MM.1S (cell line): ENCODE measurements around the gene CH25H.
A peak's percentile ranks its signal among the peaks of the same experiment; 100 is the strongest.
"Not testable (repeated sequence)": the region's sequence is repeated elsewhere in the genome, so short reads cannot be mapped to it uniquely, and the experiment has no call there.

ENCODE experiments used
- DNase-seq: peaks from one replicate; pipeline ENCODE4 v3.0.0-alpha.2; 2015
- H2AFZ ChIP-seq: fragments of 300-600 bp; sonication (generic); 2 replicates; pipeline ENCODE4 v1.6.0; 2016; ENCODE audit warnings: antibody characterized with exemption, low read length
- H3F3A ChIP-seq: fragments of 300-600 bp; sonication (generic); 2 replicates; pipeline ENCODE4 v1.6.1; 2016; ENCODE audit warnings: mild to moderate bottlenecking, antibody characterized with exemption, low read length, moderate library complexity, mixed read lengths; ENCODE audit not compliant: insufficient read depth
- H3K27ac ChIP-seq: fragments of 300-600 bp; sonication (generic); 2 replicates; pipeline ENCODE4 v1.5.1; 2016; ENCODE audit warnings: mild to moderate bottlenecking, low read length
- H3K27me3 ChIP-seq: fragments of 300-600 bp; sonication (generic); replicated peaks from 2 replicates; pipeline ENCODE4 v1.6.0; 2016; ENCODE audit warnings: low read length; ENCODE audit not compliant: insufficient read depth
- H3K36me3 ChIP-seq: fragments of 300-600 bp; sonication (generic); replicated peaks from 2 replicates; pipeline ENCODE4 v1.6.1; 2016; ENCODE audit warnings: mild to moderate bottlenecking, low read length, mixed read lengths; ENCODE audit not compliant: insufficient read depth
- H3K4me1 ChIP-seq: fragments of 300-600 bp; sonication (generic); 2 replicates; pipeline ENCODE4 v1.6.1; 2016; ENCODE audit warnings: low read length, mixed read lengths
- H3K4me2 ChIP-seq: fragments of 300-600 bp; sonication (generic); 2 replicates; pipeline ENCODE4 v1.6.0; 2016; ENCODE audit warnings: low read depth, low read length
- H3K4me3 ChIP-seq: fragments of 300-600 bp; sonication (generic); 2 replicates; pipeline ENCODE4 v1.5.1; 2016; ENCODE audit warnings: low read length, mixed read lengths
- H3K79me2 ChIP-seq: fragments of 300-600 bp; sonication (generic); 2 replicates; pipeline ENCODE4 v1.6.1; 2016; ENCODE audit warnings: mixed run types, low read length, mixed read lengths
- H3K9ac ChIP-seq: fragments of 300-600 bp; sonication (generic); 2 replicates; pipeline ENCODE4 v1.6.1; 2016; ENCODE audit warnings: low read length, mixed read lengths
- H3K9me2 ChIP-seq: fragments of 300-600 bp; sonication (generic); replicated peaks from 2 replicates; pipeline ENCODE4 v1.6.1; 2016; ENCODE audit warnings: mild to moderate bottlenecking, low read length, mixed read lengths; ENCODE audit not compliant: insufficient read depth
- H3K9me3 ChIP-seq: fragments of 300-600 bp; sonication (generic); replicated peaks from 2 replicates; pipeline ENCODE4 v1.6.1; 2016; ENCODE audit warnings: mild to moderate bottlenecking, low read length, mixed read lengths; ENCODE audit not compliant: insufficient read depth
- H4K20me1 ChIP-seq: fragments of 300-600 bp; sonication (generic); 2 replicates; pipeline ENCODE4 v1.6.1; 2016; ENCODE audit warnings: mild to moderate bottlenecking, low read length, moderate library complexity, mixed read lengths; ENCODE audit not compliant: insufficient read depth
- CTCF ChIP-seq: fragments of 300-600 bp; sonication (generic); IDR thresholded peaks from 2 replicates; pipeline ENCODE4 v1.5.1; 2016; ENCODE audit warnings: antibody characterized with exemption, low read length, mixed read lengths
- EZH2 ChIP-seq: fragments of 300-600 bp; sonication (generic); optimal IDR thresholded peaks from 2 replicates; pipeline ENCODE3; 2017; ENCODE audit warnings: low read depth, mild to moderate bottlenecking, antibody characterized with exemption, low read length, mixed read lengths
- EZH2phosphoT487 ChIP-seq: fragments of 300-600 bp; sonication (generic); IDR thresholded peaks from 2 replicates; pipeline ENCODE4 v1.6.1; 2018; ENCODE audit warnings: antibody characterized with exemption, low read length

CH25H gene, protein sequence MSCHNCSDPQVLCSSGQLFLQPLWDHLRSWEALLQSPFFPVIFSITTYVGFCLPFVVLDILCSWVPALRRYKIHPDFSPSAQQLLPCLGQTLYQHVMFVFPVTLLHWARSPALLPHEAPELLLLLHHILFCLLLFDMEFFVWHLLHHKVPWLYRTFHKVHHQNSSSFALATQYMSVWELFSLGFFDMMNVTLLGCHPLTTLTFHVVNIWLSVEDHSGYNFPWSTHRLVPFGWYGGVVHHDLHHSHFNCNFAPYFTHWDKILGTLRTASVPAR

GRCh38 chr10:89207181-89207800, at the start of gene CH25H:
TSS of gene CH25H (minus strand) at chr10:89207317. CDS start at chr10:89207292, 25 bp downstream.
- H3K9me2 ChIP-seq: no peaks in the 10 kb centered on the region
- H3K4me3 ChIP-seq: peak within 1 kb of the TSS; percentile 34
- no peak for TF ChIP-seq EZH2phosphoT487
- no peak for TF ChIP-seq CTCF
- no peak for TF ChIP-seq EZH2
- H3K4me2 ChIP-seq: peak within 1 kb of the TSS; percentile 63
- H4K20me1 ChIP-seq: no peaks in the 10 kb centered on the region
- H3K9ac ChIP-seq: no peak within 1 kb of the TSS
- H3K36me3 ChIP-seq: no peaks in the 10 kb centered on the region
- peak; percentile 7 for DNase-seq
- no peak within 1 kb of the TSS for H3K27ac ChIP-seq
- H2AFZ ChIP-seq: 0 out of 2 replicates have a peak within 1 kb of the TSS, but pooled peaks have one; percentile 19
- no peaks in the 10 kb centered on the region for H3F3A ChIP-seq
- no peaks in the 10 kb centered on the region for H3K79me2 ChIP-seq
- no peaks in the 10 kb centered on the region for H3K9me3 ChIP-seq
- H3K4me1 ChIP-seq: no peaks in the 10 kb centered on the region
- peaks cover 12% of the 10 kb centered on the region for H3K27me3 ChIP-seq

DNA sequence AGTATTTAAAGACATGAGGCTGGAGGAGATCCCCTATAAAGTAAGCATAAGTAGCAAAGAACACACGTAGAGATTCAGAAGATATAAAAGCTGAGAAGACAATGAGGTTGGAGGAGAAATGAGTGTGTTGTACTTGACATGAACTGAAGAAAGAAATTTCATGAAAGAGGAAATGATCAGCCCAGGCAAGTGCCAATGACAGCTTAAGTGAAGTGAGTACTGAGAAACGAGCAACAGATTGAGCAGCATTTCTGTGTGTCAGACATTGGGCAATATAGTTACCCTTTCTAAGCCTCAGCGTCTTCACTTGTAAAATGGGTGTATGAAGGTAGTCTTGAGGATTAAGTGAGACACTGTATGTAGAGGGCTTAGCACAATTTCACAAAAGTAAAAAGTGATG, 49.2 kb upstream of the CH25H start:
- H2AFZ ChIP-seq: no peak overlapping the region
- no peak overlapping the region for H3K4me3 ChIP-seq
- TF ChIP-seq EZH2phosphoT487 (no peak), EZH2 (no peak), CTCF (no peak)
- H4K20me1 ChIP-seq: no peaks in the 10 kb centered on the region
- H3K9me3 ChIP-seq: no peaks in the 10 kb centered on the region
- no peaks in the 10 kb centered on the region for H3F3A ChIP-seq
- H3K4me1 ChIP-seq: peaks cover 4% of the 10 kb centered on the region; the same call in 1 of the 2 replicates
- H3K9me2 ChIP-seq: no peaks in the 10 kb centered on the region
- H3K4me2 ChIP-seq: no peak overlapping the region
- DNase-seq: no peak
- no peaks in the 10 kb centered on the region for H3K27me3 ChIP-seq
- H3K27ac ChIP-seq: no peak overlapping the region
- H3K9ac ChIP-seq: no peak overlapping the region
- H3K36me3 ChIP-seq: no peaks in the 10 kb centered on the region
- H3K79me2 ChIP-seq: no peaks in the 10 kb centered on the region

DNA sequence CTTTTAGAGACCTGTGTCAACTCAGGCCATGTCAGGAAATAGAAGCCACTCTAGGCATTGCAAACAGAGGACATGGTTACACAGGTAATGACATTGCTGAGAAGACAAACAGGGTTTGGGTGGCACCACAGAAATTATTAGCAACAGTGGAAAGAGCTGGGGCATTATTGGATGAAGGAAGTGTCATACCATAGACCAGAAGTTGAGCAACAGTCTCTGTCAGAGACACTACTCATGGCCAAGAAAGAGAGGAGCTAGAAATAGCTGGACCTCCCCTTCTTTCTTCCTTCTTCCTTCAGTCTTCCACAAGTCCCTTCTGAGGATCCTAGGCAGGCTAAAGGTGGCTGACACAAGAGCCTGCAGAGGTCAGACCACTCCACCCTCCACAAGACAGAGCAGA, 48.7 kb upstream of the CH25H start:
- peaks cover 8% of the 10 kb centered on the region; the same call in 1 of the 2 replicates for H3K4me1 ChIP-seq
- no peaks in the 10 kb centered on the region for H3K36me3 ChIP-seq
- no peaks in the 10 kb centered on the region for H3K9me3 ChIP-seq
- H3K27ac ChIP-seq: no peak overlapping the region
- no peaks in the 10 kb centered on the region for H4K20me1 ChIP-seq
- no peaks in the 10 kb centered on the region for H3K27me3 ChIP-seq
- H3K79me2 ChIP-seq: no peaks in the 10 kb centered on the region
- H2AFZ ChIP-seq: no peak overlapping the region
- H3K4me2 ChIP-seq: no peak overlapping the region
- H3K9me2 ChIP-seq: no peaks in the 10 kb centered on the region
- no peaks in the 10 kb centered on the region for H3F3A ChIP-seq
- no peak for DNase-seq
- H3K9ac ChIP-seq: no peak overlapping the region
- H3K4me3 ChIP-seq: no peak overlapping the region
- TF ChIP-seq EZH2 (no peak), EZH2phosphoT487 (no peak), CTCF (no peak)

- not testable (repeated sequence) for H3K27ac ChIP-seq, H3K36me3 ChIP-seq, H4K20me1 ChIP-seq, DNase-seq, H3K4me3 ChIP-seq, H2AFZ ChIP-seq, H3K4me1 ChIP-seq, H3K9ac ChIP-seq, H3F3A ChIP-seq, H3K9me2 ChIP-seq, H3K4me2 ChIP-seq, H3K27me3 ChIP-seq, H3K79me2 ChIP-seq, H3K9me3 ChIP-seq
These were observed 48.0 kb upstream of the CH25H start for GRCh38 chr10:89255091-89255579.
